GM21526 (cell line): ENCODE data around the gene MARK2.

Experiments used
- ATAC-seq: cut with Tn5 transposase; IDR thresholded peaks from one replicate; pipeline ENCODE4 v1.9.1; 2021; ENCODE audit warnings: moderate library complexity; ENCODE audit not compliant: unreplicated experiment, low FRiP score

The MARK2 gene

DNA sequence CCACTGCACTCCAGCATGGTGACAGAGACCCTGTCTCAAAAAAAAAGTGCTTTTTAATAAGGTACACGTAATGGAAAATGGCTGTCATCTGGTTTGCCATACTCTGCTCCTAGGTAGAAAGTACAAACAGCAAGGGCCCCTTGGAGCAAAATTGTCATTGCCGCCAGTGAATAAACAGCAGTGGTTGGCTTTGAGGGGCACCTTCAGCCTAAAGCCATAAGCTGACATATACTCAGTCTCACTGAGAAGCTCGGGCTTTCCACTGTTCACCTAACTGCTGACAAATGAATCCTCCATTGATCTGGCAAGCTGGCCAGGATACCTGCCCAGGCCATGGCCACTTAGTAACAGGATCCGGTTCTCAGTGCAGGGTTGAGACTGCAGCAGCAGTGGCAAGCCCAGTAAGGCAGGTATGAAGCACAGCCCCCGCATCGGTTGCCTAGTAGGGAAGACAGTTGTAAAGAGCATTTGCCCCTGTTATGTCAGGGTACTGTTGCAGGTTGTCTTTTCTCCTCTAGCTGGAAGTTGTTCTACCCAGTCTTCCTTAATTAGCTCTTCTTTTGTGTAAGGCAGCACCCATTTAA lies 38.8 kb downstream of the MARK2 start:
- no peak for ATAC-seq

GRCh38 chr11:63879598-63880402 lies 40.9 kb downstream of the MARK2 start:
- no peak for ATAC-seq

- ATAC-seq, result no peak
These were observed 41.5 kb downstream of the MARK2 start for GRCh38 chr11:63880403-63880790.

DNA sequence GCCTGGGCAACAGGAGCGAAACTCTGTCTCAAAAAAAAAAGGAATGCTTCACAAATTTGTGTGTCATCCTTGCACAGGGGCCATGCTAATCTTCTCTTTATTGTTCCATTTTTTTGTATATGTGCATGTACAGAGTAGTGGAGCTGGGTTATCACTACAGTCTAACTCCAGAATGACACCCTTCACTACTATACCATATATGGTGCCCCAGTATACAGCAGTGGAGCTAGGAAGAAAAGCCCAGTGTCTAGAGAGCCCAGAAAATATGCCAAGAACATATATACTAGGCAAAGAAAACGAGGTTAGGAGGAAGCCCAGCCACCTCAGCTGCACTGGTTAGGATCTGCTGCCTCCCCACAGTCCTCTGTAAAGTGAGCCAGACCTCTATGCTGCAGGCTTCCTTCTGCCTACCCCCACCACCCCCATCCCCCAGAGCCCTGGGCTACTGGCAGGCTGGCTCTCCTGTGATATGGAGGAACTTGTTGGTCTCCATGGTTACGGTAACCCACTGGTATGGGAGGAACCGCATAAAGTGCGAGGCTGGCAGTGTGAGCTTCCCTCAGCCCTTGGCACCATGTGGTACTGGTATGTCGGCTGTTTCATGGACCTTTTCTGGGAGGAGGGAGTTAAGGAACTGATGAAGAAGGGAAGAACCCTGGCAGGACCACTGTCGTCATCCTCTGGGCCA lies 43.8 kb downstream of the MARK2 start:
- ATAC-seq, result no peak

DNA sequence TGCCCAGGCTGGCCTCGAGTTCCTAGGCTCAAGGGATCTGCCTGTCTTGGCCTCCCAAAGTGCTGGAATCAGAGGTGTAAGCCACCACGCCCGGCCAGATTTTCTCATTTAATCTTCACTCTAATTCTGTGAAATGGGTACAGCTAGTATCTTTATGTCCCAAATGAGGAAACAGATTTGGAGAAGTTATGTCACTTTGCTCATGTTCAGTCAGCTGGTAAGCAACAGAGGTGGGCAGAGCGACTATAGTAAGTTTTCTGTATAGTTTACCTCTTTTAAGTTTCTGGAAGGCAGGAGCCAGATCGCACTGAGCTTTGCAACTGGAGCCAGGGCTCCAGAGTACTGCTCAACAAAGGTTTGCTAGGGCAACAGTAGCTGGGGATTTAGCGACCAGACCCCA lies 44.9 kb downstream of the MARK2 start:
- no peak for ATAC-seq

DNA sequence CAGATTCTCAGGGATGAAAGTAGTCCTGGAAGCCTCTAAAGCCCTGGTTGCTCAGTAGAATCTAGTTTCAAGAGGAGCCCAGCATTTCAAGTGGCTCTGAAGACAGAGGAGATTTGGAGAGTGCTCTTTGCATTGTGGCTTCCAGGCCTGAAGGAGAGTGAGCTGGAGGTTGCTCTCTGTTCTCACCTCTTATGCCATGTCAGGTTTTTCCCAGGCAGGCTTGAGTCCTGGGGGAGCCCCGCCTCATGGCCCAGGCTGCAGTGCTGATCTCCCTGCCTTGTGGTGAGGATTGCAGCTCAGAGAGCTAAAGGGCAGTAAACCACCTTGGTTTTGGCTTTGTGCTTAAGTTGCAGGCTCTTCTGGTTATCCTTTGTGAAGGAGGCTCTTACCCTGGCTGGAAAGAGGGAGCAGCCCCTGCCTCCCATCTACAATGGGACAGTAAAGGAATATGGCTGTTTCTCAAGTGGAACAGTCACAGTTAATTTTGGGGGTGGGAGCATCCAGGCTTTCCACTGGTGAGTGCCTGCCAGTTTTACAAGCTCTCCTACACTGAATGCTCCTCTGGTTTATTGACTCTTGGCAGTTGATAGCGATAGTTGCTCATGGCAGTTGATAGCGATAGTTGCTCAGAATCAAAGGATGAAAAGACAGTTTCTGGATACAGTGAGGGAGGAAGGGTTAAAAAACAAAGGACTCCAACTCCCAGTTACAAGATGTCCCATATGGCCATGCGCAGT lies 45.5 kb downstream of the MARK2 start:
- no peak for ATAC-seq

DNA sequence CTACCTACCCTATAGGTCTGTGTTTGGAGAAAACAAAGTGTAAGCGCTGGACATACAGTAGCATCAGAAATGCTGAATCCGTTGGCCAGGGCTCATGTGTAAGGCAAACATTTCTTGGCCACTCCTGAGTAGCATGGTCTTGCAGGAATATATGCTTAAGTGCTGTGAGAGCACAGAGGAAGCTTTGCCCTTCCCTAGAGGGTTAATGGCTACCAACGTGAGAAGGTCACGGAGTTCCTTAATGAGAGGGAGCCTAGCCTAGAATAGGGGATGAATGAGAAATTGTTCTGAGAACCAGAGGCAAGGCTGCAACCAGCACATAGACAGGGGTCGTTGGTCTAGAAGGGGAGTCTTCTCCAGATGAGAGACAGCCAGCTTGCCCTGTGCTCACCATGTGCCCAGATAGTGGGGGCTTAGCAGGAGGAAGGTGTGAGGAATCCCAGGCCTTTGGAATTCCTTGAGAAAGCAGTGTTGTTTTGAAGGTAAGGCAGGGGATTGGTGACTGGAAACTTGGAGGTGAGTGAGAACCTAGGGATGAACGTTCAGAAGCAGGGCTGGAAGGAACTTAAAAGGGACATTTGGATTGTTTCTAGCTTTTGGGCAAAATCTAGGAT lies 48.6 kb downstream of the MARK2 start:
- no peak for ATAC-seq

DNA sequence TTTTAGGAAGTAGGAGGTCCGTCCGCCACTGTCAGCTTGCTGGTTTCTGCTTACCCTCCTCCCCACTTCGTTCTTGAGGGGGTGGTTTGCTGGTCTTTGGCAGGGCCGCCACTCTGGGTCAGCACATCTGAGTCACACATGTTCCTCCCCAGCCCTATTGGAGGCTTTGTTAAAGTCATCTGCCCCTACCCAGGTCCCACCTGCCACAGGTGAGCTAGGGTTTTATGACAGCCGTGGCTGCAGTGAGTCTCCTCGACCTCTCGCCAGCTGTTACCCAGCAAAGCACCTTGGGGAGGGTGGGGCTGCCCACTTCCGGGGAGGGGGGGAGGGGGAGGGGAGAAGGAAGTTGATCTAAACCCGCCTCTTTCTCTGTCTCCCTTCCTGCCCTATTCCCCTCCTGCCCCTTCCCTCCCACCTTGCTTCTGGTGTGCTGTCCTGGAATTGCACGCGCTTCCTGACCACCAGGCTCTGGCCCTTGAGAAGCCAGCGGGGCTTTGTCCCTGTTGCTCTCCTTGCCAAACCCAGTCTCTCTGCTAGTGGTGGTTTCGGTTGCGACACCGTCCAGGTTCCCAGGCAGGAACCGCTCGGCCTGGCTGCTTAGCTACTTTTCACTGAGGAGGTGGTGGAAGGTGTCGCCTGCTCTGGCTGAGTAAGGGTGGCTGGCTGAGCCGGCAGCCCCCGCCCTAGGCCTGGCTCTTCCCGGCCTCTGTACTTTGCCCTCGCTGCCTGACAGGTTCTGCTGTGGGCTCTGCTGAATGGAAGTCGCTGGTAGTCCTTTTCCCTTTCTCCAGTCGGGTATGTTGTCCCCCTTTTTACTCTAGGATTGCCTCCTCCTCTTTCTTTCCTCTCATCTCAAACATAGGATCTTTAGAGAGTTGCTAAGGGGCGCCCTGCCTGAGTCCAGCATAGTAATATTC lies 49.5 kb downstream of the MARK2 start:
- ATAC-seq, result no peak

- no peak for ATAC-seq
These were observed 50.4 kb downstream of the MARK2 start for GRCh38 chr11:63889344-63889743.

GRCh38 chr11:63890368-63890767 lies 51.5 kb downstream of the MARK2 start:
- ATAC-seq, result no peak

- ATAC-seq, result no peak
These were observed 53.3 kb downstream of the MARK2 start for GRCh38 chr11:63892228-63892627.

GRCh38 chr11:63893355-63893754 lies 54.4 kb downstream of the MARK2 start:
- ATAC-seq, result no peak

DNA sequence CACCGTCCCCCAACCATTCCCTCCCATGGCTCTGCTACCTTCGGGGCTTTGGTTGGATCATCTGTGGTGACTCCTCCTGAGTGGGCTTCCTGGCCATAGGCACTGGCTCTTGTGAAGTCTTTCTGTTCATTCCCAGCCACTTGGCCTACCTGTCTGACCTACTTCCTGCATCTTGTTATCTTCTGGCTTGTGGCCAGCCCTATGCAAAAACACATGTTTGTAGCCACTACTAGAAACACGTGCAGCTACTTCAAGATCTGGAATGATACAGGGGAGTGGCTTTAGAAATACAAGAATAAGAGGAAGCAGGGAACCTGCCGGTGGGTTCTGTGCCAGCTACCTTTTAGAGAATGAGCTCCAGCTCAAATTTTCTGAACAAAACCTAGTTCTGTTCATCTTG lies 57.2 kb downstream of the MARK2 start:
- ATAC-seq, result no peak

DNA sequence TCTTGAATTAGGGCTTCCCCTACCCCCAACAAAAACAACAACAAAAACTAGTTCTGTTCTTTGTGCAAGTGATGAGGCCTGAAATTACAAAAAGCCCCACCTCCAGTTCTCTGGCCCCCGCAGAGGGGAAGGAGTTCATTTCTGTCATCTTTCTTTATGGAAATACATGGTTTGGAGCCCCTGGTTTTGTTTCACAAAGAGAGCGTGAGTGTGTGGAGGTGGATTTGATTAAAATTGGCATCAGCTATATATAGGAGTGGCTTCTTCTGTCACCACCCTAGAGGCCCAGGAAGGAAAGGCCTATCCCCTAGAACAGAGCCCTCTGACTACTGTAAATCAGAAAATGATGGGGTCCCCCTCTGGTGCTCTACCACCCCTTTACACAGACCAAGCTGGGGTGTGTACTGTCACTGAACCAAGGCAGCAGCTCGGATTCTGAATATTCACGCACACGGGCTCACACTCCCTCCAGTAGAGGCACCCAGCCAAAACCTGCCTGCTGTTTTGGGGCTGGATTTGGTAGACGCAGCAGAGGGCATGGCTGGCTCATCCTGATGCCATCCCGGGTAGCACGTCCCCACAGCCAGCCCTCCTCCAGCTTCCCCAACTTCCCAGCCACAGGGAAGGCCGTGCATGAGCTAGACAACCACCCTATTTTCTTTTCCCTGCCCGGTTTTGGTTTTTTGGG lies 58.7 kb downstream of the MARK2 start:
- ATAC-seq, result no peak

DNA sequence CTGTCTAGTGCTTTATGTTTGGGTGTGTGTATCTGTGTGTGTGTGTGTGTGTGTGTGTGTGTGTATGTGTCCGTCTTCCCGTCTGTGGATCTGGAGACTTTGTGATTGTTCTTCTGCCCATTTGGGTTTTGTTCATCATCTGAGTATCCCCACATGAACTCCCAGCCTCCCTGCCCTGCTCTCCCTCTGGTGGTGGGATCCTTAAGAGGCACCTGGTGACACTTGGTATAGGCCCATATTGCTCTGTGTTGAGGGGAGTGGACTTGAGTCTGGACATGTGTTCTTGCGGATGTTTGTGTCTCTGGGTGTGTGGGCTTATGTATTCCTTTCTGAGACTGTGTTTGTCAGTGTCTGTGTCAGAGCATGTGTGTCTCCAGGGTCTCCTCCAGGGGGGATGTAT lies 62.8 kb downstream of the MARK2 start:
- no peak for ATAC-seq

GRCh38 chr11:63903884-63904283 lies 65.0 kb downstream of the MARK2 start:
- no peak for ATAC-seq

DNA sequence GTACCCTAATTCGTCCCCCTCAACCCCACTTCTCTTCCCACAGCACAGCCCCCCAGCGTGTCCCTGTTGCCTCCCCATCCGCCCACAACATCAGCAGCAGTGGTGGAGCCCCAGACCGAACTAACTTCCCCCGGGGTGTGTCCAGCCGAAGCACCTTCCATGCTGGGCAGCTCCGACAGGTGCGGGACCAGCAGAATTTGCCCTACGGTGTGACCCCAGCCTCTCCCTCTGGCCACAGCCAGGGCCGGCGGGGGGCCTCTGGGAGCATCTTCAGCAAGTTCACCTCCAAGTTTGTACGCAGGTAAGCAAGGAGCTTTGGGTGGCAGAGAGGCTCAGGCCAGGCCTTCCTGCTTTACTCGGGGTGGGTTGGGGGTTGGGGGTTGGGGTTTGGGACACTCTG lies 65.8 kb downstream of the MARK2 start:
- no peak for ATAC-seq

DNA sequence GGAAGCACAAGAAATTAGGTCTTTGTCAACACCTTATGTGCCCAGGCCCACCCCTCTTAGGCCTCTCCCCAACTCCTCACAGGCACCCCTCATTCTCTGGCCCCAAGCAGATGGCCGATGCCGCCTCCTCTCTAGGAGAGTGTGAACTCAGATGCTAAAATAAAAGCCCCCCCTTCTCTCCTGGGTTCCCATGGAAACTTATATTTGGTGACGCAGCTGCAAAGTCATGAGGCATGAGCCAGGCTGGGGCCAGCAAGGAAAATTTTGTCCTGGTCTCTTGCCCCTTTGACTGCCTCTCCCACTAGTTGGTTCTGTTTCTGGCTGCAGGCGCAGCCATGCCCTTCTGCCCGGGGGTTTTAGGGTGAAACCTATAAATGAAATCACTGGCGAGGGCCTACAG lies 66.3 kb downstream of the MARK2 start:
- no peak for ATAC-seq

DNA sequence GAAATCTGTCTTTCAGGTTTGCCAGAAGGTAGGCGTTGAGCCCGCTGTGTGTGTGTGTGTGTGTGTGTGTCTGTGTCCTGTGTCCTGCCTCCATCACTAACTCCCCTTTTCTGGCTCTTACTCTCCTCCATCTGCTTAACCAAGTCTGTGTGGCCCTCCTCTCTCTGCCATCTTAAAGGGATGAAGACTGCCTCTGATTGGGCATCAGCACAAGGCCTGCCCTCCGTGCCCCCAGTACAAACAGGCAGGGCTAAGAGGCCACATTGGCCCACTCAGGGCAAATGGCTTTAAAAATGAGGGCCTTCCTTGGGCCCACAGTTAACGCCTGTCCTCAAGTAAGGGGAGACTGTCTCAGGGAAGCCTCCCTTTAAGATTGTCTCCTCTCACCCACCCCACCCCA lies 67.2 kb downstream of the MARK2 start:
- no peak for ATAC-seq
